OCI-LY7 (cell line): ENCODE data around the gene SETD3. TPM values are rescaled to one million over a fixed set of nuclear protein-coding genes. Genes with fewer than 3 reads are reported as not detected.

ENCODE experiments used
- BruUV-seq: library from RNA; stranded (reverse); fragments of 400-500 nt; replicated peaks from 2 replicates; lab custom pipeline; 2021; lab: Mats Ljungman, UMichigan
- CTCF ChIA-PET: fragments of 300-600 bp; sonication (Branson Sonifier 250); formaldehyde crosslinking; loops from one replicate; lab custom pipeline; 2022; ENCODE audit warnings: antibody characterized with exemption; ENCODE audit not compliant: unreplicated experiment; lab: Charles Lee
- POLR2A ChIA-PET: fragments of 300-600 bp; sonication (Branson Sonifier 250); formaldehyde crosslinking; loops from one replicate; lab custom pipeline; 2022; ENCODE audit warnings: antibody characterized with exemption; lab: Charles Lee
- DNase-seq: peaks from one replicate; pipeline ENCODE4 v3.0.0-alpha.2; 2015; ENCODE audit warnings: low spot score
- H2AFZ ChIP-seq: fragments of 200-600 bp; sonication (generic), shearing (Covaris generic); 2 replicates; pipeline ENCODE4 v1.6.1; 2014; ENCODE audit warnings: mild to moderate bottlenecking, antibody characterized with exemption, low read length, moderate library complexity
- H3K27ac ChIP-seq: fragments of 200-600 bp; sonication (generic); 2 replicates; pipeline ENCODE4 v1.5.1; 2014; ENCODE audit warnings: mixed run types, low read depth, mild to moderate bottlenecking, moderate library complexity, low read length, inconsistent platforms; ENCODE audit not compliant: poor library complexity, severe bottlenecking
- H3K36me3 ChIP-seq: fragments of 200-600 bp; sonication (generic); 2 replicates; pipeline ENCODE4 v1.6.1; 2014; ENCODE audit warnings: mild to moderate bottlenecking, antibody characterized with exemption, low read length, moderate library complexity, mixed read lengths; ENCODE audit not compliant: insufficient read depth
- H3K4me1 ChIP-seq: fragments of 200-600 bp; sonication (generic); 2 replicates; pipeline ENCODE4 v1.5.1; 2014; ENCODE audit warnings: mild to moderate bottlenecking, low read length; ENCODE audit not compliant: insufficient read depth, poor library complexity, severe bottlenecking
- H3K4me2 ChIP-seq: fragments of 200-600 bp; sonication (generic); 2 replicates; pipeline ENCODE4 v1.6.1; 2014; ENCODE audit warnings: mild to moderate bottlenecking, low read length
- H3K4me3 ChIP-seq: fragments of 200-600 bp; sonication (generic); 2 replicates; pipeline ENCODE4 v1.5.1; 2014; ENCODE audit warnings: mild to moderate bottlenecking, low read depth, low read length; ENCODE audit not compliant: poor library complexity, severe bottlenecking
- H3K79me2 ChIP-seq: fragments of 200-600 bp; sonication (generic); 2 replicates; pipeline ENCODE4 v1.6.1; 2016; ENCODE audit warnings: low read depth, mild to moderate bottlenecking, low read length, moderate library complexity, mixed read lengths; ENCODE audit not compliant: insufficient read depth
- H3K9me2 ChIP-seq: fragments of 200-600 bp; sonication (generic); 2 replicates; pipeline ENCODE4 v1.6.1; 2016; ENCODE audit warnings: mild to moderate bottlenecking, low read length, mixed read lengths; ENCODE audit not compliant: insufficient read depth
- H3K9me3 ChIP-seq: fragments of 200-600 bp; sonication (generic); 2 replicates; pipeline ENCODE4 v1.6.1; 2014; ENCODE audit warnings: mild to moderate bottlenecking, mixed run types, low read length, mixed read lengths
- H4K20me1 ChIP-seq: fragments of 200-600 bp; sonication (generic); 2 replicates; pipeline ENCODE4 v1.6.1; 2014; ENCODE audit warnings: mild to moderate bottlenecking, antibody characterized with exemption, low read length, moderate library complexity, mixed read lengths; ENCODE audit not compliant: insufficient read depth
- CTCF ChIP-seq: fragments of 200-600 bp; sonication (generic); conservative IDR thresholded peaks from 2 replicates; pipeline ENCODE4 v1.5.1; 2014; ENCODE audit warnings: mild to moderate bottlenecking, antibody characterized with exemption, low read length, moderate library complexity, mixed read lengths
- EZH2phosphoT487 ChIP-seq: fragments of 200-600 bp; sonication (generic); IDR thresholded peaks from 2 replicates; pipeline ENCODE4 v1.6.1; 2018; ENCODE audit warnings: low read depth, borderline replicate concordance, mild to moderate bottlenecking, mixed run types, antibody characterized with exemption, low read length, moderate library complexity, mixed read lengths
- intact Hi-C: fragments of 100-400 bp; cut with micrococcal nuclease; formaldehyde crosslinking; loops from one replicate; pipeline ENCODE4 v1.10.0; 2022; ENCODE audit not compliant: unreplicated experiment
- total RNA-seq, 2 experiments: library from RNA; depleted of rRNA in 1 of 2; stranded (reverse); fragments of >200 nt in 1 of 2; shearing (Covaris generic) in 1 of 2; gene quantifications; 2 replicates each; pipeline ENCODE4 v1.2.3, GENCODE V29; 2014 to 2022

SETD3 gene
- total RNA-seq, 2 experiments from 2014 or later, result 42.4 to 65.5 TPM

- no peak overlapping the region for H3K27ac ChIP-seq
- DNase-seq, result no peak
- no peak overlapping the region for H2AFZ ChIP-seq
- no peaks in the 10 kb centered on the region for H3K9me3 ChIP-seq
- TF ChIP-seq CTCF (no peak), EZH2phosphoT487 (no peak)
- ChIA-PET POLR2A (no interaction called here), CTCF (no interaction called here)
- no peaks in the 10 kb centered on the region; the same call in 1 of the 2 replicates for H3K36me3 ChIP-seq
- H3K79me2 ChIP-seq, result no peaks in the 10 kb centered on the region
- H3K4me1 ChIP-seq, result peaks cover 4% of the 10 kb centered on the region
- H4K20me1 ChIP-seq, result no peaks in the 10 kb centered on the region
- no peaks in the 10 kb centered on the region for H3K9me2 ChIP-seq
- H3K4me2 ChIP-seq, result no peak overlapping the region
- intact Hi-C loops, result no loop called here
- no TSS peak for BruUV-seq
- no peak overlapping the region for H3K4me3 ChIP-seq
These were observed 62.4 kb downstream of the SETD3 start for GRCh38 chr14:99418242-99418641.

GRCh38 chr14:99416909-99417308, 63.8 kb downstream of the SETD3 start:
- POLR2A ChIA-PET, result interaction anchor here (0.8 to 2.9 kb wide), 3 partner anchors 9 to 23 kb away, joined by 3 to 11 read pairs (median 4); no protein-coding TSS in a partner anchor

More at GRCh38 chr14:99416909-99417308, 63.8 kb downstream of the SETD3 start:
- intact Hi-C loops, result no loop called here
- Histone ChIP-seq H3K4me2 (no peak overlapping the region), H2AFZ (no peak overlapping the region), H3K4me3 (no peak overlapping the region), H3K9me3 (no peaks in the 10 kb centered on the region), H3K27ac (no peak overlapping the region), H3K4me1 (peaks cover 4% of the 10 kb centered on the region), H3K9me2 (no peaks in the 10 kb centered on the region), H4K20me1 (no peaks in the 10 kb centered on the region), H3K36me3 (peaks cover 4% of the 10 kb centered on the region; the same call in 1 of the 2 replicates), H3K79me2 (no peaks in the 10 kb centered on the region)
- no TSS peak for BruUV-seq
- TF ChIP-seq CTCF (no peak), EZH2phosphoT487 (no peak)
- CTCF ChIA-PET, result no interaction called here
- no peak for DNase-seq
